CD4-positive, alpha-beta memory T cell (primary cell): ENCODE data around the gene EPN2. TPM values are rescaled to one million over a fixed set of nuclear protein-coding genes. Genes with fewer than 3 reads are reported as not detected.
"Not testable (repeated sequence)": the region's sequence is repeated elsewhere in the genome, so short reads cannot be mapped to it uniquely, and the experiment has no call there.

ENCODE experiments used
- CTCF ChIA-PET: fragments of 350-600 bp; sonication (Branson Sonifier 250); formaldehyde crosslinking; loops from one replicate; lab custom pipeline; 2021; ENCODE audit warnings: inconsistent platforms; ENCODE audit not compliant: partially characterized antibody; lab: Charles Lee
- POLR2A ChIA-PET: fragments of 350-600 bp; sonication (Branson Sonifier 250); formaldehyde crosslinking; loops from one replicate; lab custom pipeline; 2021; ENCODE audit not compliant: partially characterized antibody; lab: Charles Lee
- DNase-seq, 5 donors: peaks; one replicate each; pipeline versions ENCODE4 v3.0.0 to v3.0.0-alpha.2; 2020 to 2022; ENCODE audit warnings: mixed read lengths in 1 of 5
- H3K27ac ChIP-seq: one replicate; pipeline ENCODE4 v1.7.0; 2013; ENCODE audit warnings: low read depth, low read length
- H3K27me3 ChIP-seq: 2 replicates; pipeline ENCODE4 v1.7.0; 2013; ENCODE audit warnings: mild to moderate bottlenecking, low read length, moderate library complexity; ENCODE audit not compliant: insufficient read depth
- H3K36me3 ChIP-seq: 2 replicates; pipeline ENCODE4 v1.7.0; 2013; ENCODE audit warnings: mild to moderate bottlenecking, low read length, moderate library complexity; ENCODE audit not compliant: insufficient read depth
- H3K4me1 ChIP-seq: 2 replicates; pipeline ENCODE4 v1.7.0; 2013; ENCODE audit warnings: mild to moderate bottlenecking, low read length, moderate library complexity; ENCODE audit not compliant: insufficient read depth
- H3K4me3 ChIP-seq, 2 donors: one replicate each; pipeline ENCODE4 v1.7.0; 2013; ENCODE audit warnings: low read length in 2 of 2, mild to moderate bottlenecking in 1 of 2
- H3K9me3 ChIP-seq, 2 donors: one replicate each; pipeline ENCODE4 v1.7.0; 2013; ENCODE audit warnings: low read length in 2 of 2, control low read depth in 1 of 2; ENCODE audit not compliant: control insufficient read depth in 1 of 2
- H3K27ac Mint-ChIP-seq, 7 donors: one replicate each; pipeline ENCODE4 v1.8.0; 2020 to 2021; ENCODE audit warnings: mixed read lengths in 7 of 7, mild to moderate bottlenecking in 6 of 7, inconsistent platforms in 3 of 7, moderate library complexity in 3 of 7
- H3K27me3 Mint-ChIP-seq, 2 donors: one replicate each; pipeline ENCODE4 v1.8.0; 2020 to 2021; ENCODE audit warnings: mixed read lengths in 2 of 2
- H3K36me3 Mint-ChIP-seq, 2 donors: one replicate each; pipeline ENCODE4 v1.8.0; 2020 to 2021; ENCODE audit warnings: mixed read lengths in 2 of 2, inconsistent platforms in 1 of 2, mild to moderate bottlenecking in 1 of 2
- H3K4me1 Mint-ChIP-seq, 4 donors: one replicate each; pipeline ENCODE4 v1.8.0; 2020 to 2021; ENCODE audit warnings: mixed read lengths in 4 of 4, mild to moderate bottlenecking in 1 of 4
- H3K4me3 Mint-ChIP-seq, 8 donors: one replicate each; pipeline ENCODE4 v1.8.0; 2020 to 2021; ENCODE audit warnings: mixed read lengths in 8 of 8, mild to moderate bottlenecking in 7 of 8, moderate library complexity in 6 of 8, inconsistent platforms in 3 of 8
- H3K9me3 Mint-ChIP-seq, 8 donors: one replicate each; pipeline ENCODE4 v1.8.0; 2020 to 2021; ENCODE audit warnings: mixed read lengths in 8 of 8, mild to moderate bottlenecking in 5 of 8, inconsistent platforms in 3 of 8, moderate library complexity in 1 of 8
- intact Hi-C: fragments of 100-400 bp; cut with micrococcal nuclease; formaldehyde crosslinking; loops from one replicate; pipeline ENCODE4 v1.15.1; 2023
- polyA plus RNA-seq, 2 donors: library from polyadenylated mRNA; unstranded; fragments of 300-500 nt; fragmentation: Illumina TruSeq; gene quantifications; one replicate each; pipeline ENCODE4 v1.2.3, GENCODE V29; 2021
- total RNA-seq, 2 experiments: library from RNA; stranded (reverse); gene quantifications; one replicate each; pipeline ENCODE4 v1.2.3, GENCODE V29; 2021

EPN2 gene
- total and polyA plus RNA-seq, 4 experiments from 2014 or later, result 4.2 to 10.4 (median 9.9) TPM

GRCh38 chr17:19278284-19278683 is 41.1 kb downstream of the EPN2 start:
- H3K36me3 ChIP-seq, H3K27me3 ChIP-seq, H3K36me3 Mint-ChIP-seq, H3K4me1 ChIP-seq, H3K27ac Mint-ChIP-seq, intact Hi-C loops, H3K9me3 ChIP-seq, DNase-seq, H3K27me3 Mint-ChIP-seq, POLR2A ChIA-PET, H3K4me3 ChIP-seq, H3K27ac ChIP-seq, H3K9me3 Mint-ChIP-seq, CTCF ChIA-PET, H3K4me3 Mint-ChIP-seq, H3K4me1 Mint-ChIP-seq: not testable (repeated sequence)

GRCh38 chr17:19278729-19279128 is 41.6 kb downstream of the EPN2 start:
- peaks cover 0 to 1% of the 10 kb centered on the region in 2 donors for H3K27me3 Mint-ChIP-seq
- no peaks in the 10 kb centered on the region for H3K9me3 ChIP-seq
- H3K9me3 Mint-ChIP-seq, result no peaks in the 10 kb centered on the region
- CTCF ChIA-PET, result no interaction called here
- peaks cover 2% of the 10 kb centered on the region for H3K4me1 ChIP-seq
- H3K4me3 Mint-ChIP-seq, result no peak overlapping the region
- no peak overlapping the region for H3K4me3 ChIP-seq
- DNase-seq, result no peak
- H3K27ac Mint-ChIP-seq, result no peak overlapping the region
- peaks cover 2 to 12% (median 6%) of the 10 kb centered on the region in 4 donors for H3K4me1 Mint-ChIP-seq
- peaks cover 0 to 3% of the 10 kb centered on the region in 2 donors for H3K36me3 Mint-ChIP-seq
- H3K27ac ChIP-seq, result no peak overlapping the region
- no peaks in the 10 kb centered on the region for H3K36me3 ChIP-seq
- no peaks in the 10 kb centered on the region for H3K27me3 ChIP-seq
- intact Hi-C loops, result no loop called here
- POLR2A ChIA-PET, result no interaction called here

- Mint-ChIP-seq H3K4me1 (peaks cover 15 to 31% (median 21%) of the 10 kb centered on the region in 4 donors), H3K4me3 (no peak overlapping the region), H3K36me3 (no peaks in the 10 kb centered on the region), H3K9me3 (no peaks in the 10 kb centered on the region), H3K27ac (no peak overlapping the region), H3K27me3 (peaks cover 0 to 1% of the 10 kb centered on the region in 2 donors)
- Histone ChIP-seq H3K36me3 (no peaks in the 10 kb centered on the region), H3K4me1 (peaks cover 19% of the 10 kb centered on the region), H3K27ac (no peak overlapping the region), H3K27me3 (no peaks in the 10 kb centered on the region), H3K9me3 (no peaks in the 10 kb centered on the region), H3K4me3 (no peak overlapping the region)
- DNase-seq, result no peak
- ChIA-PET CTCF (no interaction called here), POLR2A (no interaction called here)
- intact Hi-C loops, result no loop called here
These were observed 44.0 kb downstream of the EPN2 start for GRCh38 chr17:19281161-19281560.

- no peaks in the 10 kb centered on the region for H3K27me3 ChIP-seq
- peaks cover under 1% of the 10 kb centered on the region in 2 donors for H3K27me3 Mint-ChIP-seq
- peak overlapping the region in 7 of 8 donors; percentile 7 to 77 (median 57) for H3K4me3 Mint-ChIP-seq
- intact Hi-C loops, result no loop called here
- no peaks in the 10 kb centered on the region for H3K36me3 Mint-ChIP-seq
- H3K36me3 ChIP-seq, result no peaks in the 10 kb centered on the region
- H3K4me1 Mint-ChIP-seq, result peaks cover 15 to 31% (median 22%) of the 10 kb centered on the region in 4 donors
- H3K9me3 Mint-ChIP-seq, result no peaks in the 10 kb centered on the region
- CTCF ChIA-PET, result no interaction called here
- H3K9me3 ChIP-seq, result no peaks in the 10 kb centered on the region
- POLR2A ChIA-PET, result no interaction called here
- peaks cover 19% of the 10 kb centered on the region for H3K4me1 ChIP-seq
- peak overlapping the region; percentile 31 to 80 (median 58) for H3K27ac Mint-ChIP-seq
- H3K27ac ChIP-seq, result peak overlapping the region; percentile 32
- H3K4me3 ChIP-seq, result no peak overlapping the region
- DNase-seq, result peak in 4 of 5 donors; percentile 3 to 15 (median 12)
These were observed 47.1 kb downstream of the EPN2 start for GRCh38 chr17:19284005-19284959.

- H3K27me3 ChIP-seq, result no peaks in the 10 kb centered on the region
- POLR2A ChIA-PET, result no interaction called here
These were observed 48.2 kb downstream of the EPN2 start for GRCh38 chr17:19285213-19285900.

GRCh38 chr17:19286751-19287341 is 49.7 kb downstream of the EPN2 start:
- no peaks in the 10 kb centered on the region for H3K9me3 ChIP-seq
- intact Hi-C loops, result no loop called here
- peaks cover 19% of the 10 kb centered on the region for H3K4me1 ChIP-seq
- Mint-ChIP-seq H3K4me3 (no peak overlapping the region), H3K27ac (peak overlapping the region in 1 of 7 donors; percentile 26), H3K9me3 (no peaks in the 10 kb centered on the region), H3K36me3 (no peaks in the 10 kb centered on the region), H3K27me3 (peaks cover 2% of the 10 kb centered on the region in 2 donors), H3K4me1 (peaks cover 15 to 31% (median 21%) of the 10 kb centered on the region in 4 donors)
- no peak for DNase-seq
- ChIA-PET CTCF (interaction anchor here (1.7 kb wide), 1 partner anchor 26 kb away, joined by 4 read pairs; no protein-coding TSS in a partner anchor), POLR2A (no interaction called here)
- H3K36me3 ChIP-seq, result no peaks in the 10 kb centered on the region
- H3K4me3 ChIP-seq, result no peak overlapping the region
- no peak overlapping the region for H3K27ac ChIP-seq
- no peaks in the 10 kb centered on the region for H3K27me3 ChIP-seq

More at GRCh38 chr17:19285213-19285900, 48.2 kb downstream of the EPN2 start:
- no peak overlapping the region for H3K27ac ChIP-seq
- CTCF ChIA-PET, result interaction anchor here (1.7 kb wide), 1 partner anchor 25 kb away, joined by 4 read pairs; no protein-coding TSS in a partner anchor
- DNase-seq, result no peak
- peak overlapping the region in 1 of 7 donors; percentile 25 for H3K27ac Mint-ChIP-seq
- peaks cover 19% of the 10 kb centered on the region for H3K4me1 ChIP-seq
- no peak overlapping the region for H3K4me3 ChIP-seq
- no peaks in the 10 kb centered on the region for H3K36me3 ChIP-seq
- H3K36me3 Mint-ChIP-seq, result no peaks in the 10 kb centered on the region
- H3K9me3 ChIP-seq, result no peaks in the 10 kb centered on the region
- H3K4me3 Mint-ChIP-seq, result peak overlapping the region in 2 of 8 donors; percentile 18 to 57
- H3K4me1 Mint-ChIP-seq, result peaks cover 15 to 31% (median 22%) of the 10 kb centered on the region in 4 donors
- peaks cover 2% of the 10 kb centered on the region in 2 donors for H3K27me3 Mint-ChIP-seq
- no peaks in the 10 kb centered on the region for H3K9me3 Mint-ChIP-seq
- intact Hi-C loops, result no loop called here

GRCh38 chr17:19287651-19288050 is 50.5 kb downstream of the EPN2 start:
- no peaks in the 10 kb centered on the region for H3K9me3 ChIP-seq
- H3K4me1 ChIP-seq, result peaks cover 19% of the 10 kb centered on the region
- DNase-seq, result no peak
- peak overlapping the region in 1 of 7 donors; percentile 53 for H3K27ac Mint-ChIP-seq
- no peaks in the 10 kb centered on the region for H3K9me3 Mint-ChIP-seq
- H3K27ac ChIP-seq, result no peak overlapping the region
- no peaks in the 10 kb centered on the region for H3K27me3 ChIP-seq
- no peak overlapping the region for H3K4me3 Mint-ChIP-seq
- CTCF ChIA-PET, result no interaction called here
- H3K4me3 ChIP-seq, result no peak overlapping the region
- H3K4me1 Mint-ChIP-seq, result peaks cover 15 to 31% (median 20%) of the 10 kb centered on the region in 4 donors
- H3K36me3 Mint-ChIP-seq, result no peaks in the 10 kb centered on the region
- peaks cover 2 to 4% of the 10 kb centered on the region in 2 donors for H3K27me3 Mint-ChIP-seq
- intact Hi-C loops, result no loop called here
- POLR2A ChIA-PET, result no interaction called here
- no peaks in the 10 kb centered on the region for H3K36me3 ChIP-seq
